Measurements from ENCODE around the gene OR4Q3. TPM values are rescaled to one million over a fixed set of nuclear protein-coding genes. Genes with fewer than 3 reads are reported as not detected.

Gene OR4Q3
- polyA plus RNA-seq (2011; rRNA removed) (not detected in 2 replicates), polyA plus RNA-seq (2017; fragmentation: RNase III; extraction: RNeasy Plus Mini Kit Qiagen cat#74134 plus additional on column Dnase treatment) (not detected in 3 replicates), polyA minus RNA-seq (2011; rRNA and poly(A)+ RNA removed) (not detected in 2 replicates)
- not detected in 2 replicates for polyA plus RNA-seq (2012; cell fraction: cytosol; rRNA removed)
- not detected in 2 replicates for polyA plus RNA-seq (2012; cell fraction: nucleus; rRNA removed)

DNA sequence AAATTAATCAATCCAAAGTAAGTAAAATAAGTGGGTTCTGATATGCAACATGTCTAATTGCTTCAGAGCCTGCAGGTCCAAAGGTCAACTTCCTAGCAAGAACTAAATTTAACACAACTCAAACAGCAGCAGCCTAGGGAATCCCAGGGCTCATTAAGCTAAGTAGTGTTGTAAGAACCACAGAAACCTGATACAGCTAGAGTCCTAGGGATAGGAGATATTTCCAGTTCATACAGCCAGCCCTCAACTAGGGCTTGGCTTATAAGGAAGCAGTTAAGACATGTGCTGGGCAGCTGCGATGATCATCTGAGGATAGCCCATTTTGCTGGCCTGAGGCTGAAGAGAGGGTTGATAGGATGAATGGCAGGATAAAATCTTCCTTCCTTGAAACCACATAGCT, at the start of gene OR4Q3:
Gene OR4Q3 (plus strand): TSS at position 316 of the 400 bp plus-strand sequence.
- H3K4me3 ChIP-seq = no peak within 1 kb of the TSS
- ATAC-seq (peak in 1 of 2 experiments; percentile 24; a peak in 1 of 6 replicates), FAIRE-seq (no peak), DNase-seq (ENCODE audit: low read depth in 1 of 2, low spot score in 1 of 2) (no peak)
- no peaks in the 10 kb centered on the region for H3K9me3 ChIP-seq
- ChIA-PET CTCF (interaction anchor here (1.2 kb wide), 1 partner anchor 11 kb away, joined by 3 read pairs; no protein-coding TSS in a partner anchor), POLR2A (no interaction called here)
- H3K4me2 ChIP-seq = no peak within 1 kb of the TSS
- H3K4me1 ChIP-seq = no peaks in the 10 kb centered on the region
- WGBS (ENCODE audit: missing lambda C conversion rate) = 20% methylated on average over 1 of the region's 1 CpG
- no peak within 1 kb of the TSS for H3K27ac ChIP-seq
- TF ChIP-seq MAFK (IDR thresholded peaks at IDR 0.05; ENCODE audit: partially characterized antibody) (no peak), RCOR1 (IDR thresholded peaks at IDR 0.05; ENCODE audit: low read depth, low read length) (no peak), EHF (CRISPR knock-in tag; IDR thresholded peaks at IDR 0.05) (no peak), HOXB13 (CRISPR knock-in tag; IDR thresholded peaks at IDR 0.05; ENCODE audit: low read depth) (no peak), BHLHE40 (IDR thresholded peaks at IDR 0.05; ENCODE audit: low read depth, low read length) (no peak), EHMT2 (IDR thresholded peaks at IDR 0.05; ENCODE audit: low read depth) (no peak), CHD2 (IDR thresholded peaks at IDR 0.05; ENCODE audit: low read length, partially characterized antibody) (no peak), NPAS2 (CRISPR knock-in tag; IDR thresholded peaks at IDR 0.05; ENCODE audit: borderline replicate concordance) (no peak), NFE2L2 (conservative IDR thresholded peaks at IDR 0.05; ENCODE audit: low read length) (no peak), JUNB (IDR thresholded peaks at IDR 0.05) (no peak), RFX5 (IDR thresholded peaks at IDR 0.05) (no peak), SMC3 (IDR thresholded peaks at IDR 0.05) (no peak), JUN (IDR thresholded peaks at IDR 0.05) (no peak), PHF8 (IDR thresholded peaks at IDR 0.05; ENCODE audit: borderline replicate concordance, low read depth) (no peak)
- TF ChIP-seq, protein P1, sequence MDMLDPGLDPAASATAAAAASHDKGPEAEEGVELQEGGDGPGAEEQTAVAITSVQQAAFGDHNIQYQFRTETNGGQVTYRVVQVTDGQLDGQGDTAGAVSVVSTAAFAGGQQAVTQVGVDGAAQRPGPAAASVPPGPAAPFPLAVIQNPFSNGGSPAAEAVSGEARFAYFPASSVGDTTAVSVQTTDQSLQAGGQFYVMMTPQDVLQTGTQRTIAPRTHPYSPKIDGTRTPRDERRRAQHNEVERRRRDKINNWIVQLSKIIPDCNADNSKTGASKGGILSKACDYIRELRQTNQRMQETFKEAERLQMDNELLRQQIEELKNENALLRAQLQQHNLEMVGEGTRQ (IDR thresholded peaks at IDR 0.05) = no peak

DNA sequence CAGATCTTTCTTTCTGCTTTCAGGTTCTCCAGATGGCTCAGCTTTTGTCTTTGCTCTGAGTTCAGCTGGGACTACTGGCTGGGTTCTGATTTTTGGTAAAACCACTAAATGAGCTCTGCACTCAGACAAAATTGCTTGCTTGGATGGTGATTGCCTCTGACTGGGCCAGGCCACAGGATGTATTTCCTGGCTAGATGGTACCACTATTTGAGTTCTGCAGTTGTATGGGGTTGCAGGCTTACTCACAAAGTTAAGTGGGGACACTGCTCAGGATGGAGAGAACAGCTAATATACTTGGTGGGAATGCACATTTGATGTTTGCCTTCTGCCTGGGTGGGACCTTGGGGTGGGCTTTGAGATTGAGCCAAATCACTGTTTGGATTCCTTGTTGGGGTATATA, 14.0 kb upstream of the OR4Q3 start:
- H3K9me3 ChIP-seq = peaks cover 4% of the 10 kb centered on the region; the same call in 1 of the 3 replicates
- ATAC-seq (no peak), FAIRE-seq (no peak), DNase-seq (ENCODE audit: low read depth in 1 of 2, low spot score in 1 of 2) (no peak)
- H3K27ac ChIP-seq = no peak overlapping the region
- H3K4me2 ChIP-seq = no peak overlapping the region
- ChIA-PET POLR2A (no interaction called here), CTCF (no interaction called here)
- H3K4me3 ChIP-seq = no peak overlapping the region
- no peaks in the 10 kb centered on the region for H3K4me1 ChIP-seq
- no peak for TF ChIP-seq GATA3 (IDR thresholded peaks at IDR 0.05; ENCODE audit: borderline replicate concordance)
- TF ChIP-seq CBX2 (IDR thresholded peaks at IDR 0.05; ENCODE audit: borderline replicate concordance, low read depth) = no peak
- TF ChIP-seq BHLHE40 (IDR thresholded peaks at IDR 0.05; ENCODE audit: low read depth, low read length) = no peak
- TF ChIP-seq ZC3H11A (IDR thresholded peaks at IDR 0.05) = no peak
- no peak for TF ChIP-seq ZNF302 (CRISPR knock-in tag; IDR thresholded peaks at IDR 0.05)
- TF ChIP-seq FOSL2 (IDR thresholded peaks at IDR 0.05) = no peak
- no peak for TF ChIP-seq FOSL2 (CRISPR knock-in tag; IDR thresholded peaks at IDR 0.05)
- no peak for TF ChIP-seq RFX5 (IDR thresholded peaks at IDR 0.05)
- TF ChIP-seq, protein P2, sequence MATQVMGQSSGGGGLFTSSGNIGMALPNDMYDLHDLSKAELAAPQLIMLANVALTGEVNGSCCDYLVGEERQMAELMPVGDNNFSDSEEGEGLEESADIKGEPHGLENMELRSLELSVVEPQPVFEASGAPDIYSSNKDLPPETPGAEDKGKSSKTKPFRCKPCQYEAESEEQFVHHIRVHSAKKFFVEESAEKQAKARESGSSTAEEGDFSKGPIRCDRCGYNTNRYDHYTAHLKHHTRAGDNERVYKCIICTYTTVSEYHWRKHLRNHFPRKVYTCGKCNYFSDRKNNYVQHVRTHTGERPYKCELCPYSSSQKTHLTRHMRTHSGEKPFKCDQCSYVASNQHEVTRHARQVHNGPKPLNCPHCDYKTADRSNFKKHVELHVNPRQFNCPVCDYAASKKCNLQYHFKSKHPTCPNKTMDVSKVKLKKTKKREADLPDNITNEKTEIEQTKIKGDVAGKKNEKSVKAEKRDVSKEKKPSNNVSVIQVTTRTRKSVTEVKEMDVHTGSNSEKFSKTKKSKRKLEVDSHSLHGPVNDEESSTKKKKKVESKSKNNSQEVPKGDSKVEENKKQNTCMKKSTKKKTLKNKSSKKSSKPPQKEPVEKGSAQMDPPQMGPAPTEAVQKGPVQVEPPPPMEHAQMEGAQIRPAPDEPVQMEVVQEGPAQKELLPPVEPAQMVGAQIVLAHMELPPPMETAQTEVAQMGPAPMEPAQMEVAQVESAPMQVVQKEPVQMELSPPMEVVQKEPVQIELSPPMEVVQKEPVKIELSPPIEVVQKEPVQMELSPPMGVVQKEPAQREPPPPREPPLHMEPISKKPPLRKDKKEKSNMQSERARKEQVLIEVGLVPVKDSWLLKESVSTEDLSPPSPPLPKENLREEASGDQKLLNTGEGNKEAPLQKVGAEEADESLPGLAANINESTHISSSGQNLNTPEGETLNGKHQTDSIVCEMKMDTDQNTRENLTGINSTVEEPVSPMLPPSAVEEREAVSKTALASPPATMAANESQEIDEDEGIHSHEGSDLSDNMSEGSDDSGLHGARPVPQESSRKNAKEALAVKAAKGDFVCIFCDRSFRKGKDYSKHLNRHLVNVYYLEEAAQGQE (IDR thresholded peaks at IDR 0.05) = no peak

Data from A549 (cell line).